GM12873 (cell line): ENCODE measurements around the gene JAK1.

ENCODE experiments used
- TF ChIP-seq, protein P1 (sequence below): IDR thresholded peaks from 2 replicates; pipeline ENCODE4 v1.5.1; 2012; ENCODE audit warnings: low read depth, mild to moderate bottlenecking, moderate library complexity, low read length, control low read depth; ENCODE audit not compliant: insufficient read depth; ENCODE audit errors: missing control alignments

Gene JAK1

DNA sequence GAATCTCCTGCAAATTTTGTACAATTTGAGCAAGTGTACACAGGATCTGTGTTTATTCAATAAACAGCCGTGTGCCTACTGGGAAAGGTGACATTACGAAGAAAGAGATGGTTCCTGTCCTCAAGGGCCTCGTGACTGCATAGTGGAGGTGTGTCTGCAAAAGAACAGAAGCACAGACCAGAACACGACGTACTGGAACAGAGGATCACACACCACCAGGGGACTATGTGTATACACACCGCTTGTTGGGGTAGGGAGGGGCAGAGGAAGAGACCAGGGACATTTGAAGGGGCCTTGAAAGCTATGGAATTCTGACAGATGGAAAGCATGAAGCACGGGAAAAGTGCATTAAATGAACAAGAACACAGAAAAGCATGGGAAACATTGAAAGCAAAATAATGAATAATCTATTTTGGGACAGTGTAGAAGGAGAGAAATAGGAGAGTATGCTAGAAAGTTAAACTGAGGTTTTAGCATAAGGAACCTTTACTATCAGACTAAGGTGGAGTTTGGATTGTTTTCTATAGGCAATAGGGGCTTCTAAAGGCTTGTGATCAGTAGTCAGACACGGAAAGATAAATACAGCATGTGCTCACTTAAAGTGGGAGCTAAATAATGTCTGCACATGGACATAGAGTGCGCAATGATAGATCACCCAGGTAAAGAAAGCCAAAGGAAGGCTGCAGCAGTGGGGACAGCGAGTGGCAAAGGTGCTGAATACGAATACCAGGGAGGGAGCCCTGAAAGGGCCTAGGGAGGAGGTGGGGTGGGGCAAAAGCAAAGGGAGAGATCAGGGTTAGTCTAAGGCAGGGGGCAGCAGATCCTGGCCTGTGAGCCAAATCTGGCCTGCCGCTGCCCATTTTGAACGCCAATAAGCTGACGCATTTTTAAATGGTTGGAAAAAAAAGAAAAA lies 11.0 kb downstream of the JAK1 start:
- TF ChIP-seq, protein P1, sequence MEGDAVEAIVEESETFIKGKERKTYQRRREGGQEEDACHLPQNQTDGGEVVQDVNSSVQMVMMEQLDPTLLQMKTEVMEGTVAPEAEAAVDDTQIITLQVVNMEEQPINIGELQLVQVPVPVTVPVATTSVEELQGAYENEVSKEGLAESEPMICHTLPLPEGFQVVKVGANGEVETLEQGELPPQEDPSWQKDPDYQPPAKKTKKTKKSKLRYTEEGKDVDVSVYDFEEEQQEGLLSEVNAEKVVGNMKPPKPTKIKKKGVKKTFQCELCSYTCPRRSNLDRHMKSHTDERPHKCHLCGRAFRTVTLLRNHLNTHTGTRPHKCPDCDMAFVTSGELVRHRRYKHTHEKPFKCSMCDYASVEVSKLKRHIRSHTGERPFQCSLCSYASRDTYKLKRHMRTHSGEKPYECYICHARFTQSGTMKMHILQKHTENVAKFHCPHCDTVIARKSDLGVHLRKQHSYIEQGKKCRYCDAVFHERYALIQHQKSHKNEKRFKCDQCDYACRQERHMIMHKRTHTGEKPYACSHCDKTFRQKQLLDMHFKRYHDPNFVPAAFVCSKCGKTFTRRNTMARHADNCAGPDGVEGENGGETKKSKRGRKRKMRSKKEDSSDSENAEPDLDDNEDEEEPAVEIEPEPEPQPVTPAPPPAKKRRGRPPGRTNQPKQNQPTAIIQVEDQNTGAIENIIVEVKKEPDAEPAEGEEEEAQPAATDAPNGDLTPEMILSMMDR, result no peak

DNA sequence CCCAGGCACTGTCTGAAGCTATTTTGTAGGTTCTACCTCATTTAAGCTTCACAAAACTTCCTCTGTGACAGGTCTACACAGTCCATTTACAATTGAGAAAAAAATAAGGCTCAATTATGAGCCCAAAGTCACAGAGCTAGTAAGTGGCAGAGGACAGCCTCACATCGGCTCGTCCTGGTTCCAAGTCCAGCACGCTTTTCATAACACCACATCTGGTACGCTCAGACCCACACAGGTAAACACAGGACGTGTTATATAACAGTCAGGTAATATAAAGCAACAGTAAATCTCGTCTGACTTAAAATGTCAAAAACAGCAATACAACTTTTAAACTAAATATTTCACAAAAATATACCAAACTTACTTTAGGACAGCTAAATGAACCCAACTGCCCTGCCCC lies 13.1 kb downstream of the JAK1 start:
- TF ChIP-seq, protein P1, result no peak

DNA sequence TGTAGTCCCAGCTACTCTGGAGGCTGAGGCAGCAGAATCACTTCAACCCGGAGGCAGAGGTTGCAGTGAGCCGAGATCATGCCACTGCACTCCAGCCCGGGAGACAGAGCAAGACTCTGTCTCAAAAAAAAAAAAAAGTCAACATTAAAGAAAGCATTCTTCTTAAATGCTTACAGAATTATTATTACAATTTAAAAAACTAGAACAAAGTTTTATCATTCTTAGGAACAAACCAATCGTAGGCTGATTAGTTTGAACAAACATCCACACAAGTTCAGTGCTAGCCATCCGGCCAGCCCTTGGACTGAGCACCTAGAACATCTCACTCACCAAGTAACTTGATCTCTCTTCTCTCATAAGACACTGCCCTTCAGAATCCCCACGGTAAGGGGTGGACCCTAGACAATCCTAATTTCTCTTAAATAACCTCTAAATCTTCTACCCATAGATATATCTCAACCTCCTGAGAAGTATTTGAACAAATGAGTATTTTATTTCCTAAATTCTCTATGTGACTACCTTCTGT lies 16.0 kb downstream of the JAK1 start:
- TF ChIP-seq, protein P1, result no peak

DNA sequence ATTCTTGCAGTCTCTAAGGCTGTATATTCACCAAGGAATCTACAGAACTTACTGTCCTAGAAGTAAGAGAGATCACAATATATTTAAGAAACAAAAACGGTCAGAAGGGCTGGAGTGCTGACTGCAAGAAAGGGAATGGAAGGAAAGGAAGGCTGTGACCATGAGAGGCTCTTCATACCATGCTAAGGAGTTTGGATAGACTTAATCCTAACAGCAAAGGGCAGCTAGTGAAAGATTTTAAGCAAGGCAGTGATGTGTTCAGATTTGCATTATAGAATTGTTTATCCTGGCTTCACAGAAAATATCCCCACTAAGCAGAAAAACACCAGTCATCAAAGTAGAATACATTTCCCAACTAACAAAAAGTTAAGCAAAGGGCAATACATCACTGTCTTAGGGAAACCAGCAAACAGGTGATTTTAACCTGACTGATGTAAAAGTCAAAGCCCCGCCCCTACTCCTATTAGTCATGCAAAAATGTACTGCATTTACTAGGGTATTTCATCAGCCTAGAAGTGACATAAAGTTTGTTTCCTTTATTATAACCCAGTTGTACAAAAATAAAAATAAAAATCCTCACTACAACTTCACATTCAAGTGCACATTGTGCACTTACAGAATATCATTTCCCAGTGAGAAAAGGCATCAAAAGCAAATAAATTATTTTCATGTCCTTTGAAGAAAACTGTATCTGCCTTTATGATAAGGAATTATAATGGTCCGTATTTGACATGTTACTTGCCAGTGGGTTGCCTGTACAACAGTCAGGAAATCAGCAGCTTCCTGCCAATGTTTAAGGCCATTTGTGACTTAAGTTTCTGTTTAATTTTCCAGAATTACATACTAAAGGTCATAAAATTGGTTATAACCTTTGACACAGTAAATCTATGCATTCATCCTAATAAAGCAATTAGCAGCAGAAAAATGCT lies 17.2 kb downstream of the JAK1 start:
- TF ChIP-seq, protein P1, result no peak

DNA sequence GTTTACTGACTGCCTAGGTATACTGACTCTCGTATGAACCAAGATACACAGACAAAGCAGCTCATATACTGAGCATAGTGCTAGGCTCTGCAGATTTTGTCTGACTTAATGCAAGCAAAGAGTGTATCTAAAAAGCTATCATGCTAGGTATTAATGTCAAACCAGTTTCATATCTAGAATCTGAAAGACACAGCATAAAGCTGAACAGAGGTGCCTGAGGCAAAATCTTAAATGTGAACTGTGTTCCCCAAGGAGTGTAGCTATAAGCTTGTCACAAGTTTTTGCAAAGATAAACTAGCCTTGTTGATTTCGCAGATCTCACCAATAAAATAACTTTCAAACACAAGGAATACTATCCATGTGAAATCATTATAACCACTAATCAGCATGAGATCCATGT lies 18.1 kb downstream of the JAK1 start:
- TF ChIP-seq, protein P1, result no peak

DNA sequence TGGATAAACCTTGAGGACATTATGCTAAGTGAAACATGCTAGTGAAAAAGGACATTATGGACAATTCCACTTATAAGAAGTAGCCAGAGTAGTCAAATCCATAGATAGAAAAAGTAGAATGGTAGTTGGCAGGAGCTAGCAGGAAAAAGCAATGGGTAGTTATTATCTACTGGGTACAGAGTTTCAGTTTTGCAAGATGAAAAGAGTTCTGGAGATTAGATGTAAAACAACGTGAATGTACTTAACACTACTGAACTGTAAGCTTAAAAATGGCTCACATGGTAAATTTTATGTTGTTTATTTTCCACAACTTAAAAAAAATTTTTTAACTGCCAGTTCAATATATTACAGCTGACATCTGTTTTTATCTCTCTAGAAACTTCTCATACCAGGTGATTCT lies 19.4 kb downstream of the JAK1 start:
- TF ChIP-seq, protein P1, result no peak

DNA sequence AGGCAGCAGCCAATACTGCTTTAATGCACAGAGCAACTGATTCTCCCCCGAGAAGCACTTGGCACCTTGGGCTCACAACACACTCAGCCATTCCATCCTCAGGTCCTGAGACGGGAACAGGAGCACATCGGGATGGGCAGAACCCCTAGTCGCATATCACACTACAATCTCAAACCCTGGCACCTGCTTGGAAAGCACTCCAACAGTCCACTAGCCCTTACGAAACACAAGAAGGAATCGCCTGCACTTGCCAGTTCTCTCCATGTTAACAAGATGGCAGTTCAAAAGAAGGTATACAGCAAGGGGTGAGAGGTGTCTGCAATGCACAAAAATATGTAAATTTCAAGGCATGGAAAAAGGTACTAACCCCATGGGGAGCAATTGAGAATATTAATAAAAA lies 21.4 kb downstream of the JAK1 start:
- TF ChIP-seq, protein P1, result no peak
